Esophagus muscularis mucosa (tissue), 4 donors: ENCODE data around the gene HSPA4.

Source experiments
- EP300 ChIP-seq: sonication (generic); formaldehyde crosslinking; IDR thresholded peaks from one replicate; pipeline ENCODE4 v1.6.1; 2017; ENCODE audit warnings: antibody characterized with exemption
- POLR2A ChIP-seq: fragments of 450-650 bp; IDR thresholded peaks from one replicate; pipeline ENCODE4 v1.6.1; 2017; ENCODE audit warnings: antibody characterized with exemption, moderate library complexity, mild to moderate bottlenecking, low read depth
- POLR2AphosphoS5 ChIP-seq, 2 donors: sonication (generic); formaldehyde crosslinking; IDR thresholded peaks; one replicate each; pipeline ENCODE4 v1.6.1; 2017; ENCODE audit warnings: antibody characterized with exemption in 2 of 2
- TF ChIP-seq, protein P1 (sequence below), 3 experiments: fragments of 200-600 bp in 2 of 3; fragments of 450-650 bp in 1 of 3; sonication (generic) in 2 of 3; IDR thresholded peaks; one replicate each; pipeline ENCODE4 v1.5.1; 2017 to 2019; ENCODE audit warnings: antibody characterized with exemption in 3 of 3, mild to moderate bottlenecking in 2 of 3, moderate library complexity in 1 of 3

DNA sequence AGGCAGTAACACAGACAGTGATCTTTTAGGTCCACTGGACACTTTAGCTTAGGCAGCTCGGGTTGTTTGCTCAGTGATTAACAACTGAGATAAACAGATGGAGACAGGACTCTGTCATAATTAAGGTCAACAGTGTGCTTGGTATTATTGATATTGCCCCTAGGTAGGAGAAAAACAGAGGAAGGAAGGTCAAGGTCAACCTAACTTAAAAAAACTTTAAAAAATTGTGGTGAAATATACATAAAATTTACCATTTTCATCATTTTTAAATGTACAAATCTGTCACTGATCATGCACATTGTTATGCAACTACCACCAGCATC lies 2.1 kb upstream of the HSPA4 start:
- TF ChIP-seq, protein P1, sequence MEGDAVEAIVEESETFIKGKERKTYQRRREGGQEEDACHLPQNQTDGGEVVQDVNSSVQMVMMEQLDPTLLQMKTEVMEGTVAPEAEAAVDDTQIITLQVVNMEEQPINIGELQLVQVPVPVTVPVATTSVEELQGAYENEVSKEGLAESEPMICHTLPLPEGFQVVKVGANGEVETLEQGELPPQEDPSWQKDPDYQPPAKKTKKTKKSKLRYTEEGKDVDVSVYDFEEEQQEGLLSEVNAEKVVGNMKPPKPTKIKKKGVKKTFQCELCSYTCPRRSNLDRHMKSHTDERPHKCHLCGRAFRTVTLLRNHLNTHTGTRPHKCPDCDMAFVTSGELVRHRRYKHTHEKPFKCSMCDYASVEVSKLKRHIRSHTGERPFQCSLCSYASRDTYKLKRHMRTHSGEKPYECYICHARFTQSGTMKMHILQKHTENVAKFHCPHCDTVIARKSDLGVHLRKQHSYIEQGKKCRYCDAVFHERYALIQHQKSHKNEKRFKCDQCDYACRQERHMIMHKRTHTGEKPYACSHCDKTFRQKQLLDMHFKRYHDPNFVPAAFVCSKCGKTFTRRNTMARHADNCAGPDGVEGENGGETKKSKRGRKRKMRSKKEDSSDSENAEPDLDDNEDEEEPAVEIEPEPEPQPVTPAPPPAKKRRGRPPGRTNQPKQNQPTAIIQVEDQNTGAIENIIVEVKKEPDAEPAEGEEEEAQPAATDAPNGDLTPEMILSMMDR (IDR thresholded peaks at IDR 0.05), result no peak
- TF ChIP-seq POLR2AphosphoS5 (IDR thresholded peaks at IDR 0.05) (no peak), POLR2A (no peak), EP300 (no peak)
